HG03135 (cell line): ENCODE data around the gene SHISA9.

Experiments
- ATAC-seq: cut with Tn5 transposase; IDR thresholded peaks from one replicate; pipeline ENCODE4 v1.9.1; 2021; ENCODE audit warnings: mild to moderate bottlenecking, moderate library complexity; ENCODE audit not compliant: unreplicated experiment

Gene SHISA9

GRCh38 chr16:13012601-13013000, 111.2 kb downstream of the SHISA9 start:
- no peak for ATAC-seq

- no peak for ATAC-seq
These were observed 111.6 kb downstream of the SHISA9 start for GRCh38 chr16:13013043-13013442.

- ATAC-seq, result no peak
These were observed 113.1 kb downstream of the SHISA9 start for GRCh38 chr16:13014476-13014875.

- ATAC-seq, result no peak
These were observed 116.6 kb downstream of the SHISA9 start for GRCh38 chr16:13018026-13018425.

- no peak for ATAC-seq
These were observed 120.6 kb downstream of the SHISA9 start for GRCh38 chr16:13021996-13022395.

GRCh38 chr16:13029786-13030185, 128.4 kb downstream of the SHISA9 start:
- no peak for ATAC-seq

GRCh38 chr16:13030769-13031168, 129.4 kb downstream of the SHISA9 start:
- ATAC-seq, result no peak

GRCh38 chr16:13032911-13033310, 131.5 kb downstream of the SHISA9 start:
- ATAC-seq, result no peak

- ATAC-seq, result no peak
These were observed 135.2 kb downstream of the SHISA9 start for GRCh38 chr16:13036600-13036999.

GRCh38 chr16:13038591-13038990, 137.2 kb downstream of the SHISA9 start:
- ATAC-seq, result no peak

- ATAC-seq, result no peak
These were observed 138.1 kb downstream of the SHISA9 start for GRCh38 chr16:13039526-13039925.

GRCh38 chr16:13041180-13041579, 139.8 kb downstream of the SHISA9 start:
- no peak for ATAC-seq

- no peak for ATAC-seq
These were observed 140.4 kb downstream of the SHISA9 start for GRCh38 chr16:13041646-13042290.

- no peak for ATAC-seq
These were observed 140.9 kb downstream of the SHISA9 start for GRCh38 chr16:13042291-13042685.

GRCh38 chr16:13046061-13046821, 144.8 kb downstream of the SHISA9 start:
- ATAC-seq, result no peak

- ATAC-seq, result no peak
These were observed 145.9 kb downstream of the SHISA9 start for GRCh38 chr16:13047276-13047675.

- ATAC-seq, result no peak
These were observed 148.3 kb downstream of the SHISA9 start for GRCh38 chr16:13049688-13050087.

GRCh38 chr16:13052431-13052830, 151.0 kb downstream of the SHISA9 start:
- ATAC-seq, result no peak

- ATAC-seq, result no peak
These were observed 154.1 kb downstream of the SHISA9 start for GRCh38 chr16:13055480-13055879.

GRCh38 chr16:13056607-13057006, 155.2 kb downstream of the SHISA9 start:
- ATAC-seq, result no peak

GRCh38 chr16:13060932-13061331, 159.5 kb downstream of the SHISA9 start:
- ATAC-seq, result no peak

GRCh38 chr16:13061691-13062090, 160.3 kb downstream of the SHISA9 start:
- ATAC-seq, result no peak

- no peak for ATAC-seq
These were observed 160.8 kb downstream of the SHISA9 start for GRCh38 chr16:13062219-13062618.
